Measurements from ENCODE around the gene PACSIN3.

- no peak for TF ChIP-seq POLR2A (IDR thresholded peaks at IDR 0.05)
- no peak for TF ChIP-seq CTCF (IDR thresholded peaks at IDR 0.05)
Observed at GRCh38 chr11:47208628-47209027, 22.4 kb upstream of the PACSIN3 start.

Measured in right lobe of liver (tissue), 4 donors.